Central memory CD8-positive, alpha-beta T cell (primary cell): ENCODE measurements around the gene LSR.

Experiments used
- ATAC-seq: fragments of 150-1000 bp; cut with Tn5 transposase; replicated peaks from 2 replicates; pipeline ENCODE4 v1.10.0; 2022; ENCODE audit warnings: mild to moderate bottlenecking, moderate FRiP score, moderate number of reproducible peaks; ENCODE audit not compliant: poor library complexity, severe bottlenecking; ENCODE audit errors: extremely low read depth
- DNase-seq, 2 donors: peaks; one replicate each; pipeline ENCODE4 v3.0.0; 2021; ENCODE audit warnings: low spot score in 2 of 2
- H3K27ac Mint-ChIP-seq: one replicate; pipeline ENCODE4 v1.8.0; 2022; ENCODE audit warnings: low read depth, mild to moderate bottlenecking, moderate library complexity, mixed read lengths
- H3K27me3 Mint-ChIP-seq: one replicate; pipeline ENCODE4 v1.8.0; 2022; ENCODE audit warnings: mixed read lengths
- H3K36me3 Mint-ChIP-seq: one replicate; pipeline ENCODE4 v1.8.0; 2022; ENCODE audit warnings: mild to moderate bottlenecking, moderate library complexity, mixed read lengths; ENCODE audit not compliant: insufficient read depth
- H3K4me1 Mint-ChIP-seq: one replicate; pipeline ENCODE4 v1.8.0; 2022; ENCODE audit warnings: mixed read lengths
- H3K4me3 Mint-ChIP-seq: one replicate; pipeline ENCODE4 v1.8.0; 2022; ENCODE audit warnings: mild to moderate bottlenecking, moderate library complexity, mixed read lengths
- H3K9me3 Mint-ChIP-seq: one replicate; pipeline ENCODE4 v1.8.0; 2022; ENCODE audit warnings: mixed read lengths

Gene LSR

DNA sequence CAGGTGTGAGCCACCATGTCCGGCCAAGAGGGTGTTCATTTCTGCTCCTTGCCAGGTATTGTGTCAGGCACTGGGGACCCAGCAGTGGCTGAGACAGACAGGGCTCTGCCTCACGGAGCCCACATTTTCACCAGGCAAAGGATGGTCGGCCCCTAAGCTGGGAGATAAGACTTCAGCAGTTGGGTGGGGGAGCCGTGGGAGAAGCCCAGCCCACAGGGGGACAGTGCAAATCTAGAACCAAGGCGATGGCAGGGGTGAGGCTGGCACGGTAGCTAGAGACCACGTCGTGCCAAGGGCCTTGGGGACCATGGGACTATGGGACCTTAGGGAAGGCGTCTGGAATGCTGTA is 8.3 kb downstream of the LSR start:
- Mint-ChIP-seq H3K27ac (no peak overlapping the region), H3K9me3 (no peaks in the 10 kb centered on the region), H3K4me1 (peaks cover 22% of the 10 kb centered on the region), H3K4me3 (no peak overlapping the region), H3K27me3 (no peaks in the 10 kb centered on the region), H3K36me3 (peaks cover 22% of the 10 kb centered on the region)
- DNase-seq: no peak
- no peak for ATAC-seq

DNA sequence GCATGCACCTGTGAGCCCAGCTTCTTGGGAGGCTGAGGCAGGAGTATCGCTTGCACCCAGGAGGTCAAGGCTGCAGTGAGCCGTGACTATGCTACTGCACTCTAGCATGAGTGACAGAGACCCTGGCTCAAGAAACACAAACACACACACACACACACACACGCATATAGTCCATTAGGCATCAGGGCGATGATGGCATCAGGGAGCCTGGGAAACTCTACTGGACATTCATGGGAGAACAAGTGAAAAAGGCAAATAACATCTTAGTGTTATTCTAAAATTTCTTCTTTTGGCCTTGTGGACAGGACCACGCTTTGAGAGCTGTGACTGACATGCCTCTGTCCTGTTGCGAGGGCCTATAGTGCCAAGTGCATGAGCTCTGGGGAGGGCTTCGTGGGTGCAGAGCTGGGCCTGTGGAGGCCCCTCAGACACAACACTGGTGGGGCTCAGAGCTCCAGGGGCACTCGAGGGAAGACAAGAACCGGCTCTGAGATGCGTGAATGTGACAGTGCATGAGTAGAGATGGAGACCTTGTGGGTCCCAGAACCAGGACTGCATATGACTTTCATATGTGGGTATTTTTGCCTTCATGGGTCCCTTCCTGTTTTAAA is 12.0 kb downstream of the LSR start:
- Mint-ChIP-seq H3K4me1 (peaks cover 25% of the 10 kb centered on the region), H3K27me3 (no peaks in the 10 kb centered on the region), H3K27ac (no peak overlapping the region), H3K36me3 (peaks cover 10% of the 10 kb centered on the region), H3K4me3 (no peak overlapping the region), H3K9me3 (no peaks in the 10 kb centered on the region)
- DNase-seq (no peak), ATAC-seq (no peak)

- no peak overlapping the region for H3K4me3 Mint-ChIP-seq
- no peak for ATAC-seq
Measured at GRCh38 chr19:35261356-35262100, 12.7 kb downstream of the LSR start.

DNA sequence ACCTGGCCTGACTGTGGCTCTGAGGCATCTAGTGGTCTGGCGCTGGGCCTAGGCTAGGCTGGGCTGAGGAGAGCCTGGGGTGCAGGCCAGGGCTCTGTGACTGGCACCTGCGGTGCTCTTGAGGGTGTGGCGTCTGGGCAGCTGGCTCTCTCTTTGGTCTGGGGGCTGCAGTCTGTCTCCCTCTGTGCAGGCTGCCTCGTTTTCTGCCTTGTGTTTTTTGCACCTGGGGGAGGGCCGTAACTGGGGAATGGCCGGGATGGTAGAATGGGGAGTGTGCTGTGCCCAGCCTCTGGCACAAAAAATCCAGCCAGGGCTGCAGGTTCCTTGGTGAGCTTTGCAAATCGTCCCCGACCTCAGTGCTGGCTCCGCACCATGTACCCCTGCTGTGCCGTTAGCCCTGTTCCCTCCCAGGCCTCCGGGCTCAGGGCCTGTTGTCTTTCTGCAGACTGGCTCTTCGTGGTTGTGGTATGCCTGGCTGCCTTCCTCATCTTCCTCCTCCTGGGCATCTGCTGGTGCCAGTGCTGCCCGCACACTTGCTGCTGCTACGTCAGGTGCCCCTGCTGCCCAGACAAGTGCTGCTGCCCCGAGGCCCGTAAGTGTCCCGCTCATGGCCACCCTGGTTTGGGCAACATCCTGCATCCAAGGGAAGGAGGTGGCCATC is 13.4 kb downstream of the LSR start:
- Mint-ChIP-seq H3K4me3 (no peak overlapping the region), H3K9me3 (no peaks in the 10 kb centered on the region), H3K27me3 (no peaks in the 10 kb centered on the region), H3K4me1 (peaks cover 32% of the 10 kb centered on the region), H3K36me3 (peaks cover 15% of the 10 kb centered on the region), H3K27ac (no peak overlapping the region)
- ATAC-seq: no peak
- DNase-seq: no peak

More at GRCh38 chr19:35261356-35262100, 12.7 kb downstream of the LSR start:
- Mint-ChIP-seq H3K4me1 (peaks cover 32% of the 10 kb centered on the region), H3K36me3 (peaks cover 16% of the 10 kb centered on the region), H3K27me3 (no peaks in the 10 kb centered on the region), H3K9me3 (no peaks in the 10 kb centered on the region), H3K27ac (no peak overlapping the region)
- no peak for DNase-seq

- H3K9me3 Mint-ChIP-seq: no peaks in the 10 kb centered on the region
- DNase-seq: no peak
- peaks cover 28% of the 10 kb centered on the region for H3K36me3 Mint-ChIP-seq
- H3K4me3 Mint-ChIP-seq: no peak overlapping the region
- peaks cover 31% of the 10 kb centered on the region for H3K4me1 Mint-ChIP-seq
- H3K27ac Mint-ChIP-seq: no peak overlapping the region
- no peaks in the 10 kb centered on the region for H3K27me3 Mint-ChIP-seq
- no peak for ATAC-seq
Measured at GRCh38 chr19:35264268-35265125, 15.7 kb downstream of the LSR start.

DNA sequence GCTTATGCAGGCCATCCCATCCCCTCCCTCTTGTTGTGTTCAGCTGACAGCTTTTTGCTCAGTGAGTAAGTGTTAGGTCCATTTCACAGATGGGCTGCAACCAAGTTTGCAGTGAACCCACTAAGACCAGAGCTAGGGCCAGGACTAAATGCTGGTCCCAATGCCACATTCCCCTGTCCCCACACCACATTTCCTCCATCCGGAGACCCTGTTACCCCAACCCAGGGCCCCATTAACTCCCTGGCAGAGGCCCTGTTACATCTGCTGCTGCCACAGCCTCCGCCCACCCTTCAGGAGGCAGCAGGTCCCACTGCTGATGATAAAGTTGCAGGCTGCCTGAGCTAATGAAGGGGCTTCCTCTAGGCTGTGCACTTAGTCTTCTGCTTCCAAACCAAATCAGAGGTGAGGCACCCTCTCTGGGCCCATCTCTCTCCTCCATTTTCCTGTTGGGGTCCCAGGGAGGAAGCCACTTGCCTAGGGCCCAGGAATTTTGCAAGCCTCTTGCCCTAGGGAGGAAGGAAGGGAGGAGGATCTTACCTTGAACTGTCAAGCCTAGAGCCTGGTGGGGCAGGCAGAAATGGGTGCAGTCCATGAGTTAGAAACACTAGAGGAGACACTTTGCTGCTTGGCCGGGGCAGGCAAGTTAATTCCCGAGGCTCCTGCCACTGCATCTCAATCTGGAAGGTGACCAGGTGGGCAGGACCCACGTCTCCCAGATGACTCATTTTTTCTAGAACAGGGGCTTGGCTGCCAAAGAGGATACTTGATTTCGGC is 16.5 kb downstream of the LSR start:
- peak overlapping the region; percentile 89 for H3K4me3 Mint-ChIP-seq
- H3K27me3 Mint-ChIP-seq: no peaks in the 10 kb centered on the region
- H3K27ac Mint-ChIP-seq: peak overlapping the region; percentile 89
- H3K4me1 Mint-ChIP-seq: peaks cover 31% of the 10 kb centered on the region
- no peaks in the 10 kb centered on the region for H3K9me3 Mint-ChIP-seq
- peaks cover 33% of the 10 kb centered on the region for H3K36me3 Mint-ChIP-seq
- no peak for DNase-seq
- ATAC-seq: no peak

DNA sequence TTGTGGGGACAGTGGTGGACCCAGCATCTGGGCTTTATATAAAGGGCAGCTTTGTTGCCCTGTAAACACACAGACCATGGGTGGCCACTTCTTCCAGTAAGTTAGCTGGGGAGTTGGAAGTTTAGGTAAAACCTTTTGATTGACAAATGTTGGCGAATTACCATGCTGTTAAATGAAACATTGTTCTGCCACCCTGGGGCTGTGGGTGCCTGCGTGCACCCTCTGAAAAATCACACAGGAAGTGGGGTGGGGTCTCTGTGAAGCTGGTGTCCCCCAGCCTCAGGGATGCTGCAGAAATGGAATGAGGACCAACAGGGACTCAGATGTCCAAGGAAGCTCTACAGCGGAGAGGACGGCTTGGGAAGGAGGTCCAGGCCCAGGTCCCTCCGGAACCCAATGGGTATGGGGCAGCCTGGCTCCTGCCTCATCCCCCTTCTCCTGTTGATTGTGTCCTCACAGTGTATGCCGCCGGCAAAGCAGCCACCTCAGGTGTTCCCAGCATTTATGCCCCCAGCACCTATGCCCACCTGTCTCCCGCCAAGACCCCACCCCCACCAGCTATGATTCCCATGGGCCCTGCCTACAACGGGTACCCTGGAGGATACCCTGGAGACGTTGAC is 17.2 kb downstream of the LSR start:
- no peaks in the 10 kb centered on the region for H3K9me3 Mint-ChIP-seq
- peak overlapping the region; percentile 89 for H3K4me3 Mint-ChIP-seq
- ATAC-seq (no peak), DNase-seq (no peak)
- no peaks in the 10 kb centered on the region for H3K27me3 Mint-ChIP-seq
- peaks cover 36% of the 10 kb centered on the region for H3K36me3 Mint-ChIP-seq
- peak overlapping the region; percentile 89 for H3K27ac Mint-ChIP-seq
- peaks cover 30% of the 10 kb centered on the region for H3K4me1 Mint-ChIP-seq

- H3K27me3 Mint-ChIP-seq: no peaks in the 10 kb centered on the region
- H3K4me1 Mint-ChIP-seq: peaks cover 30% of the 10 kb centered on the region
- peak overlapping the region; percentile 89 for H3K4me3 Mint-ChIP-seq
- H3K27ac Mint-ChIP-seq: peak overlapping the region; percentile 94
- DNase-seq: no peak
- H3K36me3 Mint-ChIP-seq: peaks cover 40% of the 10 kb centered on the region
- ATAC-seq: no peak
- H3K9me3 Mint-ChIP-seq: no peaks in the 10 kb centered on the region
Measured at GRCh38 chr19:35266520-35267352, 17.9 kb downstream of the LSR start.

DNA sequence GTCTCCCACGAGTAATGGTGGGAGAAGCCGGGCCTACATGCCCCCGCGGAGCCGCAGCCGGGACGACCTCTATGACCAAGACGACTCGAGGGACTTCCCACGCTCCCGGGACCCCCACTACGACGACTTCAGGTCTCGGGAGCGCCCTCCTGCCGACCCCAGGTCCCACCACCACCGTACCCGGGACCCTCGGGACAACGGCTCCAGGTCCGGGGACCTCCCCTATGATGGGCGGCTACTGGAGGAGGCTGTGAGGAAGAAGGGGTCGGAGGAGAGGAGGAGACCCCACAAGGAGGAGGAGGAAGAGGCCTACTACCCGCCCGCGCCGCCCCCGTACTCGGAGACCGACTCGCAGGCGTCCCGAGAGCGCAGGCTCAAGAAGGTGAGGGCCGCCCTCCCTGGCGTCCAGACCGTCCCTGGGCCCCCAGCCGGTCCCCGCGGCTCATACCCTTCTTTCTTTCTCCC is 18.6 kb downstream of the LSR start:
- peak overlapping the region; percentile 89 for H3K4me3 Mint-ChIP-seq
- peaks cover 36% of the 10 kb centered on the region for H3K4me1 Mint-ChIP-seq
- H3K9me3 Mint-ChIP-seq: no peaks in the 10 kb centered on the region
- no peaks in the 10 kb centered on the region for H3K27me3 Mint-ChIP-seq
- DNase-seq: peak in 1 of 2 donors; percentile 47
- H3K36me3 Mint-ChIP-seq: peaks cover 42% of the 10 kb centered on the region
- peak overlapping the region; percentile 94 for H3K27ac Mint-ChIP-seq
- ATAC-seq: peak; percentile 5

GRCh38 chr19:35267818-35268535 is 19.2 kb downstream of the LSR start:
- peaks cover 46% of the 10 kb centered on the region for H3K36me3 Mint-ChIP-seq
- H3K4me1 Mint-ChIP-seq: peaks cover 37% of the 10 kb centered on the region
- DNase-seq (peak; percentile 50 to 62), ATAC-seq (peak; percentile 52)
- peak overlapping the region; percentile 94 for H3K27ac Mint-ChIP-seq
- peak overlapping the region; percentile 89 for H3K4me3 Mint-ChIP-seq
- no peaks in the 10 kb centered on the region for H3K9me3 Mint-ChIP-seq
- H3K27me3 Mint-ChIP-seq: no peaks in the 10 kb centered on the region
